ENCODE results near the gene FEM1A. TPM values are rescaled to one million over a fixed set of nuclear protein-coding genes. Genes with fewer than 3 reads are reported as not detected.

Gene FEM1A
- total RNA-seq, 1 experiment from 2014 or later, result 13.4 TPM

- BruUV-seq (replicated peaks), result no TSS peak
- no peak for TF ChIP-seq POLR2AphosphoS5 (IDR thresholded peaks at IDR 0.05; ENCODE audit: low read depth, low read length)
- TF ChIP-seq SIN3A (IDR thresholded peaks at IDR 0.05; ENCODE audit: borderline replicate concordance, insufficient read depth, low read depth, low read length), result no peak
- TF ChIP-seq, protein P1, sequence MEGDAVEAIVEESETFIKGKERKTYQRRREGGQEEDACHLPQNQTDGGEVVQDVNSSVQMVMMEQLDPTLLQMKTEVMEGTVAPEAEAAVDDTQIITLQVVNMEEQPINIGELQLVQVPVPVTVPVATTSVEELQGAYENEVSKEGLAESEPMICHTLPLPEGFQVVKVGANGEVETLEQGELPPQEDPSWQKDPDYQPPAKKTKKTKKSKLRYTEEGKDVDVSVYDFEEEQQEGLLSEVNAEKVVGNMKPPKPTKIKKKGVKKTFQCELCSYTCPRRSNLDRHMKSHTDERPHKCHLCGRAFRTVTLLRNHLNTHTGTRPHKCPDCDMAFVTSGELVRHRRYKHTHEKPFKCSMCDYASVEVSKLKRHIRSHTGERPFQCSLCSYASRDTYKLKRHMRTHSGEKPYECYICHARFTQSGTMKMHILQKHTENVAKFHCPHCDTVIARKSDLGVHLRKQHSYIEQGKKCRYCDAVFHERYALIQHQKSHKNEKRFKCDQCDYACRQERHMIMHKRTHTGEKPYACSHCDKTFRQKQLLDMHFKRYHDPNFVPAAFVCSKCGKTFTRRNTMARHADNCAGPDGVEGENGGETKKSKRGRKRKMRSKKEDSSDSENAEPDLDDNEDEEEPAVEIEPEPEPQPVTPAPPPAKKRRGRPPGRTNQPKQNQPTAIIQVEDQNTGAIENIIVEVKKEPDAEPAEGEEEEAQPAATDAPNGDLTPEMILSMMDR (IDR thresholded peaks at IDR 0.05), result no peak
- TF ChIP-seq, protein P2, sequence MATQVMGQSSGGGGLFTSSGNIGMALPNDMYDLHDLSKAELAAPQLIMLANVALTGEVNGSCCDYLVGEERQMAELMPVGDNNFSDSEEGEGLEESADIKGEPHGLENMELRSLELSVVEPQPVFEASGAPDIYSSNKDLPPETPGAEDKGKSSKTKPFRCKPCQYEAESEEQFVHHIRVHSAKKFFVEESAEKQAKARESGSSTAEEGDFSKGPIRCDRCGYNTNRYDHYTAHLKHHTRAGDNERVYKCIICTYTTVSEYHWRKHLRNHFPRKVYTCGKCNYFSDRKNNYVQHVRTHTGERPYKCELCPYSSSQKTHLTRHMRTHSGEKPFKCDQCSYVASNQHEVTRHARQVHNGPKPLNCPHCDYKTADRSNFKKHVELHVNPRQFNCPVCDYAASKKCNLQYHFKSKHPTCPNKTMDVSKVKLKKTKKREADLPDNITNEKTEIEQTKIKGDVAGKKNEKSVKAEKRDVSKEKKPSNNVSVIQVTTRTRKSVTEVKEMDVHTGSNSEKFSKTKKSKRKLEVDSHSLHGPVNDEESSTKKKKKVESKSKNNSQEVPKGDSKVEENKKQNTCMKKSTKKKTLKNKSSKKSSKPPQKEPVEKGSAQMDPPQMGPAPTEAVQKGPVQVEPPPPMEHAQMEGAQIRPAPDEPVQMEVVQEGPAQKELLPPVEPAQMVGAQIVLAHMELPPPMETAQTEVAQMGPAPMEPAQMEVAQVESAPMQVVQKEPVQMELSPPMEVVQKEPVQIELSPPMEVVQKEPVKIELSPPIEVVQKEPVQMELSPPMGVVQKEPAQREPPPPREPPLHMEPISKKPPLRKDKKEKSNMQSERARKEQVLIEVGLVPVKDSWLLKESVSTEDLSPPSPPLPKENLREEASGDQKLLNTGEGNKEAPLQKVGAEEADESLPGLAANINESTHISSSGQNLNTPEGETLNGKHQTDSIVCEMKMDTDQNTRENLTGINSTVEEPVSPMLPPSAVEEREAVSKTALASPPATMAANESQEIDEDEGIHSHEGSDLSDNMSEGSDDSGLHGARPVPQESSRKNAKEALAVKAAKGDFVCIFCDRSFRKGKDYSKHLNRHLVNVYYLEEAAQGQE (IDR thresholded peaks at IDR 0.05; ENCODE audit: insufficient read depth in 1 of 2, low read depth in 2 of 2, low read length in 1 of 2), result no peak
- no peak for TF ChIP-seq TCF7L2 (IDR thresholded peaks at IDR 0.05; ENCODE audit: low read depth, low read length)
- intact Hi-C loops (cut with micrococcal nuclease; ENCODE audit: unreplicated experiment) (no loop called here), in situ Hi-C loops (cut with HindIII; ENCODE audit: low pct_unique_long_range_greater_than_20kb, low sequenced_read_pairs) (no loop called here)
- H3K36me3 ChIP-seq (ENCODE audit: control insufficient read depth, insufficient read depth, low read length), result no peaks in the 10 kb centered on the region
- ChIA-PET POLR2A (no interaction called here), CTCF (no interaction called here)
- H3K9me3 ChIP-seq (ENCODE audit: control insufficient read depth, insufficient read depth, low read depth, low read length), result no peaks in the 10 kb centered on the region
- peak; percentile 71 for ATAC-seq
- peak overlapping the region in 1 of 2 experiments; percentile 24; a peak in 1 of 4 replicates for H3K4me3 ChIP-seq (ENCODE audit: low read depth in 2 of 2, low read length in 2 of 2)
- peaks cover 8% of the 10 kb centered on the region for H3K4me1 ChIP-seq (ENCODE audit: control insufficient read depth, insufficient read depth, low read length)
- peak; percentile 41 for DNase-seq (ENCODE audit: low read depth, low spot score)
- H3K27ac ChIP-seq (ENCODE audit: low read length), result peak overlapping the region; percentile 67
- H3K27me3 ChIP-seq (ENCODE audit: control insufficient read depth, insufficient read depth, low read length), result no peaks in the 10 kb centered on the region
These were observed 24.1 kb downstream of the FEM1A start for GRCh38 chr19:4815426-4816201.

DNA sequence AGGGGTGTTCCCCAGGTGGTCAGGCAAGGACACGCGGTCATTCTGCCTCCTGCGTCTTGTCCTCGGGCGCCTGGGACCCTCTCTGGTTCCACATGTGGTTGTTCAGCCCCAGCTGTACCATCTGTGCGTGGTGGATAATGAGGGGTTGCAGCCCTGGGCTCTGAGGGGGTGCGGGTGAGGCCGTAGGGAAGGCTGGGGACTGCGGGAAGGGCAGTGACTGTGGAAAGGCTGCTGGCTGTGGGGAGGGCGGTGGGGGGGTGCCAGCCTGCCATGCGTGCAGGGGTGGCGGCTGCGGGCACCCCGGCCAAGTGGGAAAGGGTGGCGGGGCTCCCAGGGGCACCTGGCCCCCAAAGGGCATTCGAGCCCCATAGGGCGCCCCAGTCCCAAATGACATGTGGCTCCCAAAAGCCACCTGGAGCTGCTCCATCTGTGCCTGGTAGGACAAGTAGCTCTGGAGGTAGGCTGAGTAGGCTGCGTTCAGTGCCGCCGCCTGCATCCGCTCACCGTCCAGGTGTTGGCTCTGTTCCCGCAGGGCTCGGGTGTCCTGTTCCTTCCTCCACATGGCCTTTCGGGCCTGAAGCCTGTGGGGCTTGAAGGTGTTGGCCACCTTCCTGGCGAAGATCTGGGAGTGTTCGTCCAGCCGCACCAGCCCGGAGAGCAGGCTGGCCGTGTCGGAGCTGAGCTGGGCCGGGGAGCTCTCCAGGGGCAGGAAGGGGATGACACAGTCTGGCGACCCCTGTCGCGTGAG, 24.8 kb downstream of the FEM1A start:
- CTCF ChIA-PET, result no interaction called here
- H3K4me3 ChIP-seq (ENCODE audit: low read depth in 2 of 2, low read length in 2 of 2), result no peak overlapping the region
- no peaks in the 10 kb centered on the region for H3K27me3 ChIP-seq (ENCODE audit: control insufficient read depth, insufficient read depth, low read length)
- TF ChIP-seq POLR2AphosphoS5 (IDR thresholded peaks at IDR 0.05; ENCODE audit: low read depth, low read length) (no peak), TCF7L2 (IDR thresholded peaks at IDR 0.05; ENCODE audit: low read depth, low read length) (no peak)
- TF ChIP-seq, protein P2 (IDR thresholded peaks at IDR 0.05; ENCODE audit: insufficient read depth in 1 of 2, low read depth in 2 of 2, low read length in 1 of 2), result no peak
- H3K9me3 ChIP-seq (ENCODE audit: control insufficient read depth, insufficient read depth, low read depth, low read length), result no peaks in the 10 kb centered on the region
- ATAC-seq (no peak), DNase-seq (ENCODE audit: low read depth, low spot score) (no peak)
- in situ Hi-C loops (cut with HindIII; ENCODE audit: low pct_unique_long_range_greater_than_20kb, low sequenced_read_pairs), result no loop called here
- H3K4me1 ChIP-seq (ENCODE audit: control insufficient read depth, insufficient read depth, low read length), result peaks cover 8% of the 10 kb centered on the region
- BruUV-seq (replicated peaks), result no TSS peak
- H3K27ac ChIP-seq (ENCODE audit: low read length), result peak overlapping the region; percentile 67
- no peaks in the 10 kb centered on the region for H3K36me3 ChIP-seq (ENCODE audit: control insufficient read depth, insufficient read depth, low read length)
- POLR2A ChIA-PET, result interaction anchor here (0.7 kb wide), 1 partner anchor 136 kb away, joined by 6 read pairs; no protein-coding TSS in a partner anchor
- intact Hi-C loops (cut with micrococcal nuclease; ENCODE audit: unreplicated experiment), result no loop called here
